Measurements from ENCODE around the gene COL4A2.
"Not testable (repeated sequence)": the region's sequence is repeated elsewhere in the genome, so short reads cannot be mapped to it uniquely, and the experiment has no call there.

COL4A2 gene

DNA sequence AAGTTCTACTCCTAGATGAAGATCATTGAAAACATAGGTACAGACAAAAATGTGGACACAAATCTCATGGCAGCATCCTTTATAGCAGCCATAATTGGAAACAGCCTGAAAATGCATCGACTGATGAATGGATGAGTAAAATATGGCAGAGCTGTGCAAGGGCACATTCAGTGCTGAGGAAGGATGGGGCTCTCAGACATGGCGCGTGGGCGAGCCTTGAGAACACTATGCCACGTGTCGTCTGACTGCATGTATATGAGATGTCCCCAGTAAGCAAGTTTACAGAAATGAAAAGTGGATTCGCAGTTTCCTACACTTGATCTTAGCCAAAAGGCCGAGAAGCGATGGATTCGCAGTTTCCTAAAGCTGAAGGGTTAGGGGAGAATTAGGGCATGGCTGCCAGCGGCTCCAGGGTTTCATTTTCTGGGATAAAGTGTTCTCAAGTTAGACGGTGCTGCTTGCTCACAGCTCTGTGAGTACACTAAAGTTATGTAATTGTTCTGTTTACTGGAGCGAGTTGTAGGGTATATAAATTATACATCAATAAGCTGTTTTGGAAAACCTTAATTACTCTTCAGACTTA is 176.4 kb downstream of the COL4A2 start:
- Histone ChIP-seq H3K4me3 (ENCODE audit: low read depth, low read length) (no peak overlapping the region), H3K36me3 (ENCODE audit: control insufficient read depth, insufficient read depth, low read length) (peaks cover 5% of the 10 kb centered on the region), H3K4me1 (ENCODE audit: control insufficient read depth, insufficient read depth, low read length) (peaks cover 12% of the 10 kb centered on the region), H3K9ac (ENCODE audit: low read depth, low read length) (no peak overlapping the region), H3K9me3 (ENCODE audit: control insufficient read depth, insufficient read depth, low read length) (no peaks in the 10 kb centered on the region), H3K27me3 (ENCODE audit: control insufficient read depth, insufficient read depth, low read length) (no peaks in the 10 kb centered on the region)

DNA sequence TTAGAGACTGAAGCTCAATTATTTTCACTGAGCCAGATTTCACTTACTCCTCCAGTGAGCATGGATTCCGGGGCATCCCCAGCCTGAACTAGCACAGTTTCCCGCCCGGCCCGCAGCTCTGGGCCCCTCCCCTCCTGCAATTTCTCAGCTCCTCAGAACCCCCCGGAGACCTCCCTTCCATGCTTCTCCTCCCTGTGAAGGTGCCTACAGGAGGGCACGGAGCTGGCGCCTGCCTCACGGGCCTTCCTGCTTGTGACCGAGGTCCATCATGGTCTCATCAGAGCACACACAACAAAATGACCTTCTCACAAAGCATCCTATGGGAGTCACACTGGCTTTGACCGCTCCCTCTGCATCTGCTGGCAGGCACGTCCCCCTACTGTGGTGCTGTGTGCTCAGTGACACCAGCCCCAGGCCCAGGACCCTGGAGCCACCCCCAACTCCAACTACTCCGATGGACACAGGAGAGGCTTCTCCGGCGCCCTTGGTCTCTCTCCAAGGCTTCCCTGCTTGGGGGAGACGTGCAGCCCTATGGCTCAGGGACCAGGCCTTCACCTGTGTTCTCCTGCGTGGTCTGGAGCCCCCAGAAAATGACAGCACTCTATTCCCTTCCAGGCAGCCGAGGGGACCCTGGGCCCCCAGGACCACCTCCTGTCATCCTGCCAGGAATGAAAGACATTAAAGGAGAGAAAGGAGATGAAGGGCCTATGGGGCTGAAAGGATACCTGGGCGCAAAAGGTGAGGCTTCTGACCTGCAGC is 177.4 kb downstream of the COL4A2 start:
- Histone ChIP-seq H3K4me1 (ENCODE audit: control insufficient read depth, insufficient read depth, low read length) (peaks cover 12% of the 10 kb centered on the region), H3K27me3 (ENCODE audit: control insufficient read depth, insufficient read depth, low read length) (no peaks in the 10 kb centered on the region), H3K9me3 (ENCODE audit: control insufficient read depth, insufficient read depth, low read length) (no peaks in the 10 kb centered on the region), H3K36me3 (ENCODE audit: control insufficient read depth, insufficient read depth, low read length) (peaks cover 5% of the 10 kb centered on the region), H3K9ac (ENCODE audit: low read depth, low read length) (no peak overlapping the region), H3K4me3 (ENCODE audit: low read depth, low read length) (no peak overlapping the region)

DNA sequence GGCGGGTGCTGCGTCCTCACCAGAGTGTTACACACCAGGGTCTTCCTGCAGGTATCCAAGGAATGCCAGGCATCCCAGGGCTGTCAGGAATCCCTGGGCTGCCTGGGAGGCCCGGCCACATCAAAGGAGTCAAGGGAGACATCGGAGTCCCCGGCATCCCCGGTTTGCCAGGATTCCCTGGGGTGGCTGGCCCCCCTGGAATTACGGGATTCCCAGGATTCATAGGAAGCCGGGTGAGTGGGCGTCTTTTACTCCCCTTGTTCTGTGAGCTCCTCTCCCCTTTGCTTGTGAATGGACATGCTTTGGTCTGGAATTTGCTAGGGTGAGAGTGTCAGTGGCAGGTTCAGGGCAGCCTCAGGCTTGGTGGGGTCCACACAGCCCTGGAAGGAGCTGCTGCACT is 178.5 kb downstream of the COL4A2 start:
- Histone ChIP-seq H3K9ac (ENCODE audit: low read depth, low read length) (peak overlapping the region; percentile 48), H3K9me3 (ENCODE audit: control insufficient read depth, insufficient read depth, low read length) (no peaks in the 10 kb centered on the region), H3K36me3 (ENCODE audit: control insufficient read depth, insufficient read depth, low read length) (peaks cover 5% of the 10 kb centered on the region), H3K4me3 (ENCODE audit: low read depth, low read length) (no peak overlapping the region), H3K4me1 (ENCODE audit: control insufficient read depth, insufficient read depth, low read length) (peaks cover 12% of the 10 kb centered on the region), H3K27me3 (ENCODE audit: control insufficient read depth, insufficient read depth, low read length) (no peaks in the 10 kb centered on the region)

DNA sequence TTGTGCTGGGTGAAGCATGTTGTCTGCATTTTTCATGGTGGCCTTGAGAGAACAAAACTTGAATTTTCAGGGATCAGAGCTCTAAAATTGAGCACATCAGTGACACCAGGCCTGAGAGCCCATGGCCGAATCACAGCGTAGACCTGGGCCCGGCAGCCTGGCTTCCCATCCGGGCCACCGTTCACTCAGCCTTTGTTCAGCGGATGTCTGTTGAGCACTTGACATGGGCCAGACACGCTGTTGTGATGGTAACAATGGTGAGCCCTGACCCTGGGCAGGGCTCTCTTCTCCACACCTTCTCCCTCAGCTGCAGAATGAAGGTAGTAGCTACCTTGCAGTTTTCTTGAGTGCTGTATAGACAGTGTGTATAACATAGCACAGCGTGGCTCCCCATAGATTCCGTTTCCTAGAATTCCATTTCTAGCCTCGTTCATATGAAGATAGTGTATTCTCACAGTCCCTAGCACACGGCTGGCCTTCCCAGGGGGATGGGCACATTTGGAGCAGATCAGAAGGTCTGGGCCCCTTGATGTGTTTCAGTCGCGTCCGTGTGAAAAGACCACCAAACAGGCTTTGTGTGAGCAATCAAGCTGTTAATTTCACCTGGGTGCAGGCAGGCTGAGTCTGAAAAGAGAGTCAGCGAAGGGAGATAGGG is 179.1 kb downstream of the COL4A2 start:
- no peaks in the 10 kb centered on the region for H3K9me3 ChIP-seq (ENCODE audit: control insufficient read depth, insufficient read depth, low read length)
- no peak overlapping the region for H3K4me3 ChIP-seq (ENCODE audit: low read depth, low read length)
- peaks cover 12% of the 10 kb centered on the region for H3K4me1 ChIP-seq (ENCODE audit: control insufficient read depth, insufficient read depth, low read length)
- H3K36me3 ChIP-seq (ENCODE audit: control insufficient read depth, insufficient read depth, low read length) = peaks cover 10% of the 10 kb centered on the region
- no peaks in the 10 kb centered on the region for H3K27me3 ChIP-seq (ENCODE audit: control insufficient read depth, insufficient read depth, low read length)
- peak overlapping the region; percentile 48 for H3K9ac ChIP-seq (ENCODE audit: low read depth, low read length)

DNA sequence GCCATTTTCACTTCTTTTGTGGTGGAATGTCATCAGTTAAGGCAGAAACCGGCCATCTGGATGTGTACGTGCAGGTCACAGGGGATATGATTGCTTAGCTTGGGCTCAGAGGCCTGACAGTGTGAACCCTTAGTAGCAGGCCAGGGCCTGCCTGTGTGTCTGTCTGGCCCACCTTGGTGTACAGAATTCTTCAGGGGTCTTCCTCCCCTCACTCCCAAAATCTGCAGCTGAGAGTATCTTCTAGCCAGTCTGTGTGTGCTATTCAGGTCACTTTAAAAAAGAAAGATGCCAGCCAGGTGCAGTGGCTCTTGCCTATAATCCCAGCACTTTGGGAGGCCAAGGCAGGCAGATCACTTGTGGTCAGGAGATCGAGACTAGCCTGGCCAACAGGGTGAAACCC is 179.8 kb downstream of the COL4A2 start:
- not testable (repeated sequence) for H3K4me3 ChIP-seq (ENCODE audit: low read depth, low read length); H3K9ac ChIP-seq (ENCODE audit: low read depth, low read length); H3K9me3 ChIP-seq (ENCODE audit: control insufficient read depth, insufficient read depth, low read length); H3K27me3 ChIP-seq (ENCODE audit: control insufficient read depth, insufficient read depth, low read length)
- H3K36me3 ChIP-seq (ENCODE audit: control insufficient read depth, insufficient read depth, low read length) = peaks cover 14% of the 10 kb centered on the region
- peaks cover 12% of the 10 kb centered on the region for H3K4me1 ChIP-seq (ENCODE audit: control insufficient read depth, insufficient read depth, low read length)

DNA sequence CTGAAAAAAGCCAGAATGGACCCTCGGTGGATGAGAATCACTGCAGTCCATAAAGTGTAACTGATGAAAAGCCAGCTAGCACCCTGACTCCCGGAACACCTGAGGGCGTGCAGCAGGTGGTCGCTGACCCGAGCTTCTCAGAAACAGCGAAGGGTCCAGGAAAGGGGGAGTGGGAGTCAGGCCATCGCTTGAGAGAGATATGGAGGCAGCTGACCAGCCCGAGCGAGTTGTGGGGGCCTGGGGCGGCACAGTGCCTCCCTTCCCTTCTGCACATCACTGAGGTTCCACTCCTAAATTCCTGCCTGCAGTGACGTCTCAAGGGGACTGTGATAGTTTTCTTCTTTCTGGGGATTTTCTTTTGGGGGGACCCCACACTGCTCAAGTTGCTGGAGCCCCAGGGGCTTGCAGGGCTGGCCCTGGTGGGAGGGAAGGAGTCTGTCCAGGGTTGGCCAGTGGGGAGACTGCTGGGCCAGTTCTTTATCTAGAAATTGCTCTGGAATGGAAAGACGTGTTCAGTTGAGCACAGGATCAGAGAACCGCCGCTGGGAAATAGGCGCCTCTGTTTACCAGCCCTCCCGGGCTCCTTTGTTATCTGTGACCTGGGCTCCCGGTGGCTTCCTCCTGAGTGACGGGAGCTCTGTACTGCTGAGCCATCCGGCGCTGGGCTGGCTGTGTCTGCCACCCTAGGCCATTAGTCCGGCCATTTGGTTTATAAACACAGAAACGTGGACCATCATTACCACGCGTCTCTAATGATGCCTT is 183.1 kb downstream of the COL4A2 start:
- Histone ChIP-seq H3K9ac (ENCODE audit: low read depth, low read length) (no peak overlapping the region), H3K4me1 (ENCODE audit: control insufficient read depth, insufficient read depth, low read length) (peaks cover 12% of the 10 kb centered on the region), H3K4me3 (ENCODE audit: low read depth, low read length) (no peak overlapping the region), H3K27me3 (ENCODE audit: control insufficient read depth, insufficient read depth, low read length) (no peaks in the 10 kb centered on the region), H3K9me3 (ENCODE audit: control insufficient read depth, insufficient read depth, low read length) (no peaks in the 10 kb centered on the region), H3K36me3 (ENCODE audit: control insufficient read depth, insufficient read depth, low read length) (peaks cover 21% of the 10 kb centered on the region)

DNA sequence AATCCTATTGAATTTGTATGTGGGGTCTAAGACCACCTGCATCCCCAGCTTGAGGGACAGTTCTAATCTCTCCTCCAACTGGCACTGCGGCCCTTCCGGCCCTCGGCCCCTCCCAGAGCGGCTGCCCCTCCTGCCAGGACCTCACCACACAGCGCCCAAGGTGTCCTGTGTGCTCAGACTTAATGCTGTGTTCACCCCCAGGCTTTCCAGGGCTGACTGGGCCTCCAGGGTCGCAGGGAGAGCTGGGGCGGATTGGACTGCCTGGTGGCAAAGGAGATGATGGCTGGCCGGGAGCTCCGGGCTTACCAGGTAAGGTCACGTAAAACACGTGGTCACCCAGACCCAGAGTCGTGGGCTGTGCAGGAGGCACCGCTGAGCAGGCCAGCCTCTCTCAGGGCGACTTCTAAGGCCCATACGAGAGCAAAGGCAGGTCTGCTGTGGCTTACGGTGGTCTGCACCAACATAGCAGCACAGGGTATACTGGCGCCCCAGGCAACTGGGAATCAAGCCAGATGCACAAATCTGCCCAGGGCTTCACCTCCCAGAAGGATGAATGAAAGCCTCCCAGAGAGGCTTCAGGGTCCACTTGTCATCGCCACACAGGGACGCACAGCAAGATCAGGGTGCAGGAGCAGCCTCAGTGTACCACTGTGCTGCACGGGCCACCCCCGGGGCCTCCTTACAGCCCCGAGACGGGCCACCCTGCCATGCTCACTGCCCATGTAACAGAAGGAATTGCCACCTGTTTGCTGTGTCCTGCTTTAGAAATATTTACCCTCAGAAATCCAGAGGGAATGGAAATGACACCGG is 185.0 kb downstream of the COL4A2 start:
- Histone ChIP-seq H3K4me1 (ENCODE audit: control insufficient read depth, insufficient read depth, low read length) (peaks cover under 1% of the 10 kb centered on the region), H3K36me3 (ENCODE audit: control insufficient read depth, insufficient read depth, low read length) (peaks cover 39% of the 10 kb centered on the region), H3K4me3 (ENCODE audit: low read depth, low read length) (no peak overlapping the region)

DNA sequence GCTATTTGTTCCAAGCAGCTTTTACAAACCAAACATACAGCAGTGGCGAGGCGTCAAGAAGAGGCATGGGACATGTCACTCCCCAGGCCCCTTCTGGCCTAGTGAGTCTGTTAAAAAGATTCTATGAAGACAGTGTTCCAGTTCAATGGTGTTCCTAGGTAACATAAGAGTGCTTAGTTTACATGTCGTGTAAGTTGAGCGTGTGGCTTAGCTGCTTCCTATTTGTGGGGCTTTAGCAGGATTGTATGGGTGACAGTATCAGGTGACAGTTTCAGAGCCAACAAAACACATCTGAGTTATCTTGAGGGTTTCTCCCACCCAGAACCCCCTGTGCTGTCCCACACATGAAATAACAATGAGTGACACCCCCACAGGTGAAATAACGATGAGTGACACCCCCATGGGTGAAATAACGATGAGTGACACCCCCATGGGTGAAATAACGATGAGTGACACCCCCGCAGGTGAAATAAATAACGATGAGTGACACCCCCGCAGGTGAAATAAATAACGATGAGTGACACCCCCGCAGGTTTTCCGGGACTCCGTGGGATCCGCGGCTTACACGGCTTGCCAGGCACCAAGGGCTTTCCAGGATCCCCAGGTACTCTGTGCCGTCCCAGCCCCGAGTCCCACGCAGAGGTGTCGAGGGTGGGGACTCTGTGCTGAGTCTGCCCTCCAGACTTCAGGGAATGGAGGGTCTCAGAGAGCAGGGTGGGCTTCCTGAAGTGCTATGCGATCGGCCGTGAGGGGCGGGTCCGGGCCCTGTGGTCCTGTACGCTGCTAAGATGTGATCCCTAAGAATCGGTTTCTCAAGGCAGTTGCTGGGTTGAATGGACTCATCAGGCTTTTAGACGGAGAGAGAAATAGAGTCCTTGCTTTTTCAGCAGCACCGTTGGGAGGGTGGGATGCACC is 185.9 kb downstream of the COL4A2 start:
- Histone ChIP-seq H3K4me3 (ENCODE audit: low read depth, low read length) (no peak overlapping the region), H3K9ac (ENCODE audit: low read depth, low read length) (no peak overlapping the region), H3K9me3 (ENCODE audit: control insufficient read depth, insufficient read depth, low read length) (peaks cover 3% of the 10 kb centered on the region), H3K4me1 (ENCODE audit: control insufficient read depth, insufficient read depth, low read length) (no peaks in the 10 kb centered on the region), H3K36me3 (ENCODE audit: control insufficient read depth, insufficient read depth, low read length) (peaks cover 45% of the 10 kb centered on the region), H3K27me3 (ENCODE audit: control insufficient read depth, insufficient read depth, low read length) (no peaks in the 10 kb centered on the region)

More for the DNA sequence above, 185.0 kb downstream of the COL4A2 start:
- Histone ChIP-seq H3K27me3 (ENCODE audit: control insufficient read depth, insufficient read depth, low read length) (no peaks in the 10 kb centered on the region), H3K9ac (ENCODE audit: low read depth, low read length) (no peak overlapping the region), H3K9me3 (ENCODE audit: control insufficient read depth, insufficient read depth, low read length) (peaks cover 3% of the 10 kb centered on the region)

DNA sequence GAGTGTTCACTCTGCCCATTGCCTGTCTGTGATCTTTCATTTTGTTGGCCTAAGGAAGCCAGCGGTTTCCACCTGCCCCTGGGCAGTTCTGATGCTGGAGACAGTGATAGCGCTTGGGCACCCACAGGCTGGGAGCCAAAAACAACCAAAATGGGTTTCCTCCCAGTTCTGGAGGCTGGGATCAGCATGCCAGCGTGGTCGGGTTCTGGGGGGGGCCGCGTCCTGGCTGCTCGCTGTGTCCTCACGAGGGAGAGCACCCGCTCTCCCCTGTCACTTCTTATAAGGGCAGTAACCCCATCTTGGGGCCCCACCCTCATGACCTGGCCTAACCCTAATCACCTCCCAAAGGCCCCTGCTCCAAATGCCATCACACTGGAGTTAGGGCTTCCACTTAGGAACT is 186.5 kb downstream of the COL4A2 start:
- no peak overlapping the region for H3K4me3 ChIP-seq (ENCODE audit: low read depth, low read length)
- H3K9me3 ChIP-seq (ENCODE audit: control insufficient read depth, insufficient read depth, low read length) = peaks cover 3% of the 10 kb centered on the region
- H3K9ac ChIP-seq (ENCODE audit: low read depth, low read length) = no peak overlapping the region
- peaks cover 45% of the 10 kb centered on the region for H3K36me3 ChIP-seq (ENCODE audit: control insufficient read depth, insufficient read depth, low read length)
- no peaks in the 10 kb centered on the region for H3K4me1 ChIP-seq (ENCODE audit: control insufficient read depth, insufficient read depth, low read length)
- H3K27me3 ChIP-seq (ENCODE audit: control insufficient read depth, insufficient read depth, low read length) = no peaks in the 10 kb centered on the region

DNA sequence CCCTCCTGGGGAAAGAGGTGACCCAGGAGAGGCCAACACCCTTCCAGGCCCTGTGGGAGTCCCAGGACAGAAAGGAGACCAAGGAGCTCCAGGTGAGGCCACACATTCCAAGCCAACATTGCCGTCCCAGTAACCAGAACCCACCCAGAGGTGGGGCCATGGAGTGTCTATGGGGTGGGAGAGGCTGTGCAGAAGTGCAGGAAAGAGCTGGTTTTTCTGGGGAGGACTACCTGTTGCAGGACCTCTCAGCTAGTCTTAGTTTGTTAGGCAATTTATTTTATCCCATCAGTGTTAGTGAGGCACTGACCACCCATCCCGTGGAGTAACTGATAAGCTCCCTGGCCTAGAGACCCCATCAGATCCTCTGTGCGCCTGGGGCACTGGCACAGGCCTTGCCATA is 188.3 kb downstream of the COL4A2 start:
- Histone ChIP-seq H3K36me3 (ENCODE audit: control insufficient read depth, insufficient read depth, low read length) (peaks cover 45% of the 10 kb centered on the region), H3K9me3 (ENCODE audit: control insufficient read depth, insufficient read depth, low read length) (peaks cover 3% of the 10 kb centered on the region), H3K9ac (ENCODE audit: low read depth, low read length) (no peak overlapping the region), H3K27me3 (ENCODE audit: control insufficient read depth, insufficient read depth, low read length) (no peaks in the 10 kb centered on the region), H3K4me3 (ENCODE audit: low read depth, low read length) (no peak overlapping the region), H3K4me1 (ENCODE audit: control insufficient read depth, insufficient read depth, low read length) (no peaks in the 10 kb centered on the region)

Data from iPS-15b (cell line).